GM12865 (cell line): ENCODE results near the gene MED12L.

ENCODE experiments used
- DNase-seq: peaks from one replicate; pipeline ENCODE4 v3.0.0; 2010; ENCODE audit warnings: low read depth
- H3K4me3 ChIP-seq: 2 replicates; pipeline ENCODE4 v1.5.1; 2011; ENCODE audit warnings: mild to moderate bottlenecking, low read depth, low read length, control low read depth
- CTCF ChIP-seq: IDR thresholded peaks from 2 replicates; pipeline ENCODE4 v1.5.1; 2011; ENCODE audit warnings: low read length, control low read depth, low read depth, inconsistent platforms; ENCODE audit not compliant: insufficient read depth; ENCODE audit errors: missing control alignments

The MED12L gene

GRCh38 chr3:151293127-151293526 is 207.7 kb downstream of the MED12L start:
- H3K4me3 ChIP-seq: no peak overlapping the region
- TF ChIP-seq CTCF: no peak
- DNase-seq: no peak

DNA sequence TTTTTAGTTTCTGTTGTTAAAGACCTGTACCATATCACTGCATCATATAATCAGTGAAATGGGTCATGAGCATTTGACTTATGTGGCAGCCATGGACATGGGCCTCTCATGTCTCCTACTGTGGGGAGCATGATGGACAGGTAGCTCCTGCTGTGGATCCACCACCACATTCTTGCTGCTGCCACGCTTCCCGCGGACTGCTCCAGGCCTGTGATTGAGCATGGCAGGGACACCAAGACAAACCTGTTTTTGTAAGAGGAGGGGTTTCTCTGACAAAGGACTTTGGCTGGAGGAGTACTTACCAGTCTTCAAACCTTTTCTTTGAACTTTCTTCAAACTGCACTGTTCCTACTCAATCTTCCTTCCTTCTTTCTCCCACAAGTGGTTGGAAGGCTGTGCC is 210.8 kb downstream of the MED12L start:
- TF ChIP-seq CTCF: no peak
- DNase-seq: no peak
- no peak overlapping the region for H3K4me3 ChIP-seq

DNA sequence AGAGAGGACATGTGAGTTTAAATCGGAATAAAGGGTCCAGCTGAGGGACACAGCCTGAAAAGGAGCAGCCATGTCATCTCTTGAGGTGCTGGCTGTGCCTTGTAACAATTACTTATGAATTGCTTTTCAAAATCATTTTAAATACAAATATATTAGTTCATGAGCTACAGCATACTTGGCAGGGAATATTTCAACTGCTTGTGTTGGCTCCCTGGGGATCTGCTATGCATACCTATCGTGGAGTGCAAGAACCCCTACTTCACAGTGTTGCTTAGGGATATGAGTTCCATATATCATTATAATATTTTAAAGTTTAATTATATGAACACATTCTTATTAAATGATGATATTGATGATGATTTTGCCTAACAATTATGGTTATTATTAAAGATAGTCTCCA is 212.0 kb downstream of the MED12L start:
- H3K4me3 ChIP-seq: no peak overlapping the region
- no peak for TF ChIP-seq CTCF
- no peak for DNase-seq

- no peak for DNase-seq
- no peak for TF ChIP-seq CTCF
- no peak overlapping the region for H3K4me3 ChIP-seq
These were observed 213.5 kb downstream of the MED12L start for GRCh38 chr3:151299006-151299405.

GRCh38 chr3:151300539-151300938 is 215.1 kb downstream of the MED12L start:
- no peak for DNase-seq
- no peak for TF ChIP-seq CTCF
- no peak overlapping the region for H3K4me3 ChIP-seq

- DNase-seq: no peak
- no peak for TF ChIP-seq CTCF
- no peak overlapping the region for H3K4me3 ChIP-seq
These were observed 216.3 kb downstream of the MED12L start for GRCh38 chr3:151301787-151302186.

DNA sequence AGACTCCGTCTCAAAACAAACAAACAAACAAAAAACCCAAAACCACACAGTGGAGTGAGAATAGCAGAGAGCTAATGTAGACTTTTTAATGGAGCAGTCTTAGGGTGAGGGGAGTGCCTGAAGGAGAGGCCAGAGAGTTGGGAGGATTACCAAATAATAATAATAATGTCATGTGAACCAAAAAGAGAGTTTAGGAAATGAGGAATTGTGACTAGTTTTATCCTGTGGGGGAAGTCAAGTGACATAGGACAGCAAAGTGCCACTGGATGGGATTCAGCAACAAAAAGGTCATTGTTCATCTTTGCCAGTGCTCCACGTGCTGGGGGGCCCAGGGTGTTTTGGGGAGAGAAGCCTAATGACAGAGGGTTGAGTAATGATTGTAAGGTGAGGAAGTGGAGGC is 218.3 kb downstream of the MED12L start:
- no peak for DNase-seq
- no peak overlapping the region for H3K4me3 ChIP-seq
- no peak for TF ChIP-seq CTCF
